ENCODE results near the gene ORAI2. TPM values are rescaled to one million over a fixed set of nuclear protein-coding genes. Genes with fewer than 3 reads are reported as not detected.
A peak's percentile ranks its signal among the peaks of the same experiment; 100 is the strongest.

The ORAI2 gene
- total and polyA plus RNA-seq, 8 donors: 0.58 to 44.3 (median 8.0) TPM; not detected in 1

- 8 to 10% (median 9%) methylated on average over 24 of the region's 24 CpGs for WGBS, 5 donors
- peaks cover 15 to 51% (median 39%) of the 10 kb centered on the region in 4 donors for H3K4me1 ChIP-seq
- intact Hi-C loops (cut with DNase I; ENCODE audit: low total_unique reads): loop anchor here (10.0 kb wide), 1 partner anchor 179 kb away; the partner anchor contains the start of gene SH2B2
Observed at GRCh38 chr7:102463841-102464576, 30.6 kb downstream of the ORAI2 start.

GRCh38 chr7:102464577-102465280, 31.4 kb downstream of the ORAI2 start, which contains the start of the genes ALKBH4 and LRWD1:
Gene ALKBH4 (minus strand): TSS chr7:102464863. CDS start chr7:102464836, 27 bp downstream.
Gene LRWD1 (plus strand): TSS chr7:102464984. CDS start chr7:102465081, 97 bp downstream.
- peaks cover 15 to 53% (median 43%) of the 10 kb centered on the region in 4 donors for H3K4me1 ChIP-seq
- peak within 1 kb of the TSS; percentile 39 to 85 (median 78) for H3K27ac ChIP-seq
- intact Hi-C loops (cut with DNase I; ENCODE audit: low total_unique reads): loop anchor here (10.0 kb wide), 1 partner anchor 180 kb away; the partner anchor contains the start of gene SH2B2
- H3K9me3 ChIP-seq: no peaks in the 10 kb centered on the region
- H3K4me3 ChIP-seq: peak within 1 kb of the TSS; percentile 95 to 100 (median 98)
- DNase-seq: peak; percentile 97
- no peaks in the 10 kb centered on the region for H3K27me3 ChIP-seq
- TF ChIP-seq POLR2AphosphoS5 (IDR thresholded peaks at IDR 0.05): peak; percentile 68 to 91 (median 80)
- no peak for TF ChIP-seq POLR2A (IDR thresholded peaks at IDR 0.05)
- WGBS, 5 donors: 0 to 1% (median 1%) methylated on average over 15 to 81 of the region's 81 CpGs
- H3K36me3 ChIP-seq: peaks cover 6 to 25% (median 20%) of the 10 kb centered on the region in 4 donors

More at GRCh38 chr7:102463841-102464576, 30.6 kb downstream of the ORAI2 start:
- no peak for TF ChIP-seq POLR2AphosphoS5 (IDR thresholded peaks at IDR 0.05)
- no peak for TF ChIP-seq EP300 (IDR thresholded peaks at IDR 0.05)
- TF ChIP-seq, protein P1, sequence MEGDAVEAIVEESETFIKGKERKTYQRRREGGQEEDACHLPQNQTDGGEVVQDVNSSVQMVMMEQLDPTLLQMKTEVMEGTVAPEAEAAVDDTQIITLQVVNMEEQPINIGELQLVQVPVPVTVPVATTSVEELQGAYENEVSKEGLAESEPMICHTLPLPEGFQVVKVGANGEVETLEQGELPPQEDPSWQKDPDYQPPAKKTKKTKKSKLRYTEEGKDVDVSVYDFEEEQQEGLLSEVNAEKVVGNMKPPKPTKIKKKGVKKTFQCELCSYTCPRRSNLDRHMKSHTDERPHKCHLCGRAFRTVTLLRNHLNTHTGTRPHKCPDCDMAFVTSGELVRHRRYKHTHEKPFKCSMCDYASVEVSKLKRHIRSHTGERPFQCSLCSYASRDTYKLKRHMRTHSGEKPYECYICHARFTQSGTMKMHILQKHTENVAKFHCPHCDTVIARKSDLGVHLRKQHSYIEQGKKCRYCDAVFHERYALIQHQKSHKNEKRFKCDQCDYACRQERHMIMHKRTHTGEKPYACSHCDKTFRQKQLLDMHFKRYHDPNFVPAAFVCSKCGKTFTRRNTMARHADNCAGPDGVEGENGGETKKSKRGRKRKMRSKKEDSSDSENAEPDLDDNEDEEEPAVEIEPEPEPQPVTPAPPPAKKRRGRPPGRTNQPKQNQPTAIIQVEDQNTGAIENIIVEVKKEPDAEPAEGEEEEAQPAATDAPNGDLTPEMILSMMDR (IDR thresholded peaks at IDR 0.05): no peak
- no peak for TF ChIP-seq POLR2A (IDR thresholded peaks at IDR 0.05)
- Histone ChIP-seq H3K27ac (peak overlapping the region; percentile 39 to 85 (median 78)), H3K4me3 (peak overlapping the region; percentile 95 to 100 (median 98)), H3K36me3 (peaks cover 12 to 24% (median 20%) of the 10 kb centered on the region in 4 donors), H3K9me3 (no peaks in the 10 kb centered on the region), H3K27me3 (no peaks in the 10 kb centered on the region)
- DNase-seq: no peak

GRCh38 chr7:102466097-102466496, 32.7 kb downstream of the ORAI2 start:
- DNase-seq: no peak
- TF ChIP-seq POLR2A (IDR thresholded peaks at IDR 0.05) (no peak), EP300 (IDR thresholded peaks at IDR 0.05) (no peak), POLR2AphosphoS5 (IDR thresholded peaks at IDR 0.05) (no peak)
- TF ChIP-seq, protein P1 (IDR thresholded peaks at IDR 0.05): no peak
- Histone ChIP-seq H3K4me1 (peaks cover 15 to 67% (median 54%) of the 10 kb centered on the region in 4 donors), H3K27ac (no peak overlapping the region), H3K4me3 (peak overlapping the region in 2 of 4 donors; percentile 95 to 98), H3K36me3 (peaks cover 6 to 38% (median 28%) of the 10 kb centered on the region in 4 donors), H3K9me3 (no peaks in the 10 kb centered on the region), H3K27me3 (no peaks in the 10 kb centered on the region)
- WGBS, 5 donors: 95 to 99% (median 97%) methylated on average over 7 of the region's 7 CpGs
- intact Hi-C loops (cut with DNase I; ENCODE audit: low total_unique reads): loop anchor here (10.0 kb wide), 1 partner anchor 181 kb away; the partner anchor contains the start of gene SH2B2

- Histone ChIP-seq H3K4me3 (no peak overlapping the region), H3K36me3 (peaks cover 13 to 53% (median 45%) of the 10 kb centered on the region in 4 donors), H3K4me1 (peaks cover 15 to 68% (median 50%) of the 10 kb centered on the region in 4 donors), H3K27ac (no peak overlapping the region), H3K27me3 (no peaks in the 10 kb centered on the region), H3K9me3 (no peaks in the 10 kb centered on the region)
- intact Hi-C loops (cut with DNase I; ENCODE audit: low total_unique reads): loop anchor here (10.0 kb wide), 1 partner anchor 183 kb away; the partner anchor contains the start of gene SH2B2
- TF ChIP-seq, protein P1 (IDR thresholded peaks at IDR 0.05): no peak
- TF ChIP-seq EP300 (IDR thresholded peaks at IDR 0.05) (no peak), POLR2A (IDR thresholded peaks at IDR 0.05) (no peak), POLR2AphosphoS5 (IDR thresholded peaks at IDR 0.05) (no peak)
- DNase-seq: no peak
- 87 to 92% (median 92%) methylated on average over 21 to 24 of the region's 24 CpGs for WGBS, 5 donors
Observed at GRCh38 chr7:102467581-102468477, 34.5 kb downstream of the ORAI2 start.

Measured in stomach (tissue), 9 donors.